Measurements from ENCODE around the gene CGNL1.

Gene CGNL1

GRCh38 chr15:57551715-57552677 is 175.7 kb downstream of the CGNL1 start:
- no peak for TF ChIP-seq CTCF (IDR thresholded peaks at IDR 0.05; ENCODE audit: extremely low read depth, missing control alignments)
- no peak for DNase-seq (ENCODE audit: low spot score)

- TF ChIP-seq CTCF (IDR thresholded peaks at IDR 0.05; ENCODE audit: extremely low read depth, missing control alignments), result no peak
- DNase-seq (ENCODE audit: low spot score), result no peak
Measured at GRCh38 chr15:57552678-57553334, 176.5 kb downstream of the CGNL1 start.

GRCh38 chr15:57553526-57553925 is 177.2 kb downstream of the CGNL1 start:
- no peak for TF ChIP-seq CTCF (IDR thresholded peaks at IDR 0.05; ENCODE audit: extremely low read depth, missing control alignments)
- no peak for DNase-seq (ENCODE audit: low spot score)

GRCh38 chr15:57554063-57554811 is 177.9 kb downstream of the CGNL1 start:
- no peak for DNase-seq (ENCODE audit: low spot score)

GRCh38 chr15:57554812-57555179 is 178.5 kb downstream of the CGNL1 start:
- no peak for DNase-seq (ENCODE audit: low spot score)

More at GRCh38 chr15:57554063-57554811, 177.9 kb downstream of the CGNL1 start:
- TF ChIP-seq CTCF (IDR thresholded peaks at IDR 0.05; ENCODE audit: extremely low read depth, missing control alignments), result no peak

GRCh38 chr15:57555270-57555669 is 179.0 kb downstream of the CGNL1 start:
- no peak for TF ChIP-seq CTCF (IDR thresholded peaks at IDR 0.05; ENCODE audit: extremely low read depth, missing control alignments)
- DNase-seq (ENCODE audit: low spot score), result no peak

More at GRCh38 chr15:57554812-57555179, 178.5 kb downstream of the CGNL1 start:
- TF ChIP-seq CTCF (IDR thresholded peaks at IDR 0.05; ENCODE audit: extremely low read depth, missing control alignments), result no peak
